GM23248 (cell line): ENCODE measurements around the gene THPO. TPM values are rescaled to one million over a fixed set of nuclear protein-coding genes. Genes with fewer than 3 reads are reported as not detected.

Experiments
- DNase-seq: peaks from one replicate; pipeline ENCODE4 v3.0.0-alpha.2; 2015
- H2AFZ ChIP-seq: fragments of 200-600 bp; sonication (generic); 2 replicates; pipeline ENCODE4 v1.6.1; 2016; ENCODE audit warnings: antibody characterized with exemption
- H3F3A ChIP-seq: fragments of 200-600 bp; sonication (generic); 2 replicates; pipeline ENCODE4 v1.6.1; 2016; ENCODE audit warnings: mild to moderate bottlenecking, antibody characterized with exemption, mixed run types; ENCODE audit not compliant: insufficient read depth
- H3K27ac ChIP-seq: fragments of 200-600 bp; sonication (generic); 2 replicates; pipeline ENCODE4 v1.5.1; 2016; ENCODE audit warnings: mild to moderate bottlenecking
- H3K27me3 ChIP-seq: fragments of 200-600 bp; sonication (generic); replicated peaks from 2 replicates; pipeline ENCODE4 v1.6.1; 2016; ENCODE audit warnings: mild to moderate bottlenecking; ENCODE audit not compliant: insufficient read depth
- H3K36me3 ChIP-seq: fragments of 200-600 bp; sonication (generic); 2 replicates; pipeline ENCODE4 v1.6.1; 2016; ENCODE audit warnings: low read depth, mild to moderate bottlenecking
- H3K4me1 ChIP-seq: fragments of 200-600 bp; sonication (generic); 2 replicates; pipeline ENCODE4 v1.6.1; 2016; ENCODE audit warnings: mild to moderate bottlenecking; ENCODE audit not compliant: insufficient read depth
- H3K4me2 ChIP-seq: fragments of 200-600 bp; sonication (generic); one replicate; pipeline ENCODE4 v1.6.1; 2016; ENCODE audit warnings: mild to moderate bottlenecking; ENCODE audit not compliant: unreplicated experiment
- H3K4me3 ChIP-seq: fragments of 200-600 bp; sonication (generic); 2 replicates; pipeline ENCODE4 v1.5.1; 2016; ENCODE audit warnings: mild to moderate bottlenecking
- H3K79me2 ChIP-seq: fragments of 200-600 bp; sonication (generic); 2 replicates; pipeline ENCODE4 v1.6.1; 2016; ENCODE audit warnings: mild to moderate bottlenecking; ENCODE audit not compliant: insufficient read depth
- H3K9ac ChIP-seq: fragments of 200-600 bp; sonication (generic); 2 replicates; pipeline ENCODE4 v1.6.1; 2016; ENCODE audit warnings: mild to moderate bottlenecking
- H3K9me2 ChIP-seq: fragments of 200-600 bp; sonication (generic); 2 replicates; pipeline ENCODE4 v1.6.1; 2016; ENCODE audit warnings: mixed run types, mild to moderate bottlenecking, moderate library complexity; ENCODE audit not compliant: insufficient read depth
- H3K9me3 ChIP-seq: fragments of 200-600 bp; sonication (generic); one replicate; pipeline ENCODE4 v1.6.1; 2017; ENCODE audit warnings: low read depth
- H4K20me1 ChIP-seq: fragments of 200-600 bp; sonication (generic); 2 replicates; pipeline ENCODE4 v1.6.0; 2016; ENCODE audit not compliant: insufficient read depth
- EZH2 ChIP-seq: fragments of 200-600 bp; sonication (generic); IDR thresholded peaks from 2 replicates; pipeline ENCODE4 v1.6.1; 2018; ENCODE audit warnings: antibody characterized with exemption, mild to moderate bottlenecking; ENCODE audit not compliant: insufficient read depth, poor library complexity, severe bottlenecking
- EZH2phosphoT487 ChIP-seq: fragments of 200-600 bp; sonication (generic); IDR thresholded peaks from 2 replicates; pipeline ENCODE4 v1.6.1; 2018; ENCODE audit warnings: antibody characterized with exemption, moderate library complexity, mild to moderate bottlenecking, low read depth; ENCODE audit not compliant: insufficient read depth
- WGBS, 2 experiments: methylation state at CpG; one replicate each; pipeline ENCODE4 v1.1.6; 2015 to 2017; ENCODE audit warnings: low lambda C conversion rate in 2 of 2, low coverage in 1 of 2; ENCODE audit errors: missing lambda C conversion rate in 2 of 2; 5-methylcytosine and 5-hydroxymethylcytosine counted together
- in situ Hi-C: fragments of 300-500 bp; cut with MboI; formaldehyde crosslinking; loops from 2 replicates; pipeline ENCODE4 v1.15.0; 2020
- polyA plus RNA-seq: library from polyadenylated mRNA; unstranded; fragments of >200 nt; fragmentation: Nextera tagmentation; extraction: Ambion mirVana; gene quantifications from 2 replicates; pipeline ENCODE4 v1.2.1, GENCODE V29; 2016
- total RNA-seq: library from RNA; depleted of rRNA; stranded (reverse); fragments of >200 nt; shearing (Covaris generic); gene quantifications from 2 replicates; pipeline ENCODE4 v1.2.3, GENCODE V29; 2014; rRNA removed

THPO gene
- total RNA-seq (not detected in 2 replicates), polyA plus RNA-seq (not detected in 2 replicates)

GRCh38 chr3:184377882-184378445, at the start of gene THPO:
THPO (minus strand) TSS chr3:184378207; CDS start chr3:184376259, 1,948 bp downstream.
- Histone ChIP-seq H3K4me3 (no peak within 1 kb of the TSS), H3F3A (no peaks in the 10 kb centered on the region; the same call in 1 of the 2 replicates), H3K9me3 (no peaks in the 10 kb centered on the region), H3K4me1 (peaks cover 8% of the 10 kb centered on the region; the same call in 1 of the 2 replicates), H3K27me3 (peaks cover 33% of the 10 kb centered on the region), H2AFZ (no peak within 1 kb of the TSS), H3K27ac (no peak within 1 kb of the TSS), H3K4me2 (no peak within 1 kb of the TSS), H3K9ac (no peak within 1 kb of the TSS), H3K79me2 (no peaks in the 10 kb centered on the region), H3K36me3 (no peaks in the 10 kb centered on the region), H4K20me1 (no peaks in the 10 kb centered on the region), H3K9me2 (no peaks in the 10 kb centered on the region)
- in situ Hi-C loops = loop anchor here (10.0 kb wide), 1 partner anchor 147 kb away; no protein-coding TSS in a partner anchor
- no peak for DNase-seq
- 68 to 79% methylated on average over 7 of the region's 7 CpGs for WGBS, 2 experiments
- TF ChIP-seq EZH2phosphoT487 = no peak
- no peak for TF ChIP-seq EZH2

- H3K4me2 ChIP-seq = no peak overlapping the region
- no peak overlapping the region for H3K4me3 ChIP-seq
- in situ Hi-C loops = no loop called here
- no peaks in the 10 kb centered on the region for H3K4me1 ChIP-seq
- H4K20me1 ChIP-seq = no peaks in the 10 kb centered on the region
- H3K27me3 ChIP-seq = peaks cover 3% of the 10 kb centered on the region
- H3K36me3 ChIP-seq = no peaks in the 10 kb centered on the region
- no peaks in the 10 kb centered on the region for H3K9me2 ChIP-seq
- TF ChIP-seq EZH2phosphoT487 (no peak), EZH2 (no peak)
- H3K79me2 ChIP-seq = no peaks in the 10 kb centered on the region
- 82 to 85% methylated on average over 12 of the region's 12 CpGs for WGBS, 2 experiments
- H3K9ac ChIP-seq = no peak overlapping the region
- no peak overlapping the region for H3K27ac ChIP-seq
- no peak overlapping the region for H2AFZ ChIP-seq
- no peak for DNase-seq
- no peaks in the 10 kb centered on the region for H3K9me3 ChIP-seq
- no peaks in the 10 kb centered on the region for H3F3A ChIP-seq
Measured at GRCh38 chr3:184426691-184427141, 48.7 kb upstream of the THPO start.

GRCh38 chr3:184423561-184423960, 45.6 kb upstream of the THPO start:
- no peaks in the 10 kb centered on the region for H4K20me1 ChIP-seq
- H3F3A ChIP-seq = no peaks in the 10 kb centered on the region
- WGBS, 2 experiments = 72 to 80% methylated on average over 3 of the region's 3 CpGs
- no peak overlapping the region for H3K4me3 ChIP-seq
- H3K4me2 ChIP-seq = no peak overlapping the region
- in situ Hi-C loops = no loop called here
- no peak overlapping the region for H3K27ac ChIP-seq
- H3K9me3 ChIP-seq = no peaks in the 10 kb centered on the region
- DNase-seq = no peak
- H2AFZ ChIP-seq = no peak overlapping the region
- H3K36me3 ChIP-seq = no peaks in the 10 kb centered on the region
- no peak overlapping the region for H3K9ac ChIP-seq
- TF ChIP-seq EZH2phosphoT487 (no peak), EZH2 (no peak)
- no peaks in the 10 kb centered on the region; the same call in none of the 2 replicates for H3K27me3 ChIP-seq
- no peaks in the 10 kb centered on the region for H3K79me2 ChIP-seq
- no peaks in the 10 kb centered on the region for H3K4me1 ChIP-seq
- H3K9me2 ChIP-seq = no peaks in the 10 kb centered on the region

DNA sequence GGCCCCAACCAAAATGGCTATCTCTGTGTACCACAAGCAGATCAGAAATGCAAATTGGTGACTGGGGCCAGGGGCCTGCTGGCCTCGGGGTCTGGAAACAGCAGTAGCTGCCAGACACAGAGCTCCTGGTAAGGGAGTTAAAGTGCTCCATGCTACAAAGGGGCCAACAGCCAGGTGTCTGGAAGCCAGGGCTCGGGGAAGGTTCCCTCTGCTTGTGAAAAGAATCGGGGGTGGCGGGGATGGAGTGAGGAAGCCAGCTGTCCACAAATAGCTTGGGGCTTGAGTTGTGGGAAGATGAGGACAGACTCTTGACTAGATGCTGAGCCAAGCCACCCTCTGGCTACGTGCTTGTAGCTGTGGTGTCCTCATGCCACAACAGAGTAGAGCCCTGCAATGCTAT, 41.2 kb upstream of the THPO start:
- in situ Hi-C loops = no loop called here
- no peak for TF ChIP-seq EZH2
- no peak overlapping the region for H3K4me3 ChIP-seq
- WGBS, 2 experiments = 72 to 73% methylated on average over 5 of the region's 5 CpGs
- H3K9ac ChIP-seq = no peak overlapping the region
- DNase-seq = no peak
- no peaks in the 10 kb centered on the region for H3K9me3 ChIP-seq
- H3K36me3 ChIP-seq = no peaks in the 10 kb centered on the region
- H3F3A ChIP-seq = no peaks in the 10 kb centered on the region
- H3K79me2 ChIP-seq = no peaks in the 10 kb centered on the region
- H3K4me2 ChIP-seq = no peak overlapping the region
- no peaks in the 10 kb centered on the region for H4K20me1 ChIP-seq
- no peaks in the 10 kb centered on the region for H3K9me2 ChIP-seq
- no peaks in the 10 kb centered on the region; the same call in 1 of the 2 replicates for H3K27me3 ChIP-seq
- no peaks in the 10 kb centered on the region for H3K4me1 ChIP-seq
- no peak overlapping the region for H2AFZ ChIP-seq
- no peak overlapping the region for H3K27ac ChIP-seq
